Astrocyte (in vitro differentiated cells and primary cell): Measurements from ENCODE around the gene PTPRE. TPM values are rescaled to one million over a fixed set of nuclear protein-coding genes. Genes with fewer than 3 reads are reported as not detected.

Experiments
- DNase-seq: peaks from one replicate; pipeline ENCODE4 v3.0.0-alpha.2; 2010; ENCODE audit warnings: low read depth
- FAIRE-seq: peaks from 2 replicates; lab custom pipeline; 2011; peaks lifted over from hg19 to GRCh38; lab: Jason Lieb, UNC
- H2AFZ ChIP-seq: 2 replicates; pipeline ENCODE4 v1.6.0; 2012; ENCODE audit warnings: low read depth, low read length, inconsistent platforms
- H3K27ac ChIP-seq: 2 replicates; pipeline ENCODE4 v1.5.1; 2011; ENCODE audit warnings: low read depth, low read length, inconsistent platforms
- H3K27me3 ChIP-seq: 2 replicates; pipeline ENCODE4 v1.6.0; 2011; ENCODE audit warnings: low read length, inconsistent platforms; ENCODE audit not compliant: insufficient read depth
- H3K36me3 ChIP-seq: 2 replicates; pipeline ENCODE4 v1.5.1; 2011; ENCODE audit warnings: low read length, inconsistent platforms; ENCODE audit not compliant: insufficient read depth
- H3K4me1 ChIP-seq: 2 replicates; pipeline ENCODE4 v1.5.1; 2011; ENCODE audit warnings: low read length, inconsistent platforms; ENCODE audit not compliant: insufficient read depth
- H3K4me2 ChIP-seq: 2 replicates; pipeline ENCODE4 v1.6.0; 2012; ENCODE audit warnings: low read length, inconsistent platforms
- H3K4me3 ChIP-seq: 2 replicates; pipeline ENCODE4 v1.5.1; 2011; ENCODE audit warnings: low read depth, mild to moderate bottlenecking, low read length, inconsistent platforms; ENCODE audit not compliant: insufficient read depth
- H3K79me2 ChIP-seq: 2 replicates; pipeline ENCODE4 v1.6.0; 2012; ENCODE audit warnings: mild to moderate bottlenecking, low read length, inconsistent platforms; ENCODE audit not compliant: insufficient read depth
- H3K9ac ChIP-seq: 2 replicates; pipeline ENCODE4 v1.6.0; 2012; ENCODE audit warnings: mild to moderate bottlenecking, low read length, inconsistent platforms
- H3K9me3 ChIP-seq: 2 replicates; pipeline ENCODE4 v1.5.1; 2012; ENCODE audit warnings: low read depth, mild to moderate bottlenecking, low read length, inconsistent platforms; ENCODE audit not compliant: insufficient read depth
- H4K20me1 ChIP-seq: 2 replicates; pipeline ENCODE4 v1.6.0; 2012; ENCODE audit warnings: low read length, inconsistent platforms; ENCODE audit not compliant: insufficient read depth
- H3K27ac Mint-ChIP-seq: one replicate; pipeline ENCODE4 v1.8.0; 2021; ENCODE audit warnings: mild to moderate bottlenecking, mixed read lengths; ENCODE audit not compliant: unreplicated experiment
- H3K27me3 Mint-ChIP-seq: one replicate; pipeline ENCODE4 v1.8.0; 2021; ENCODE audit warnings: low read depth, mixed read lengths; ENCODE audit not compliant: unreplicated experiment
- H3K36me3 Mint-ChIP-seq: one replicate; pipeline ENCODE4 v1.8.0; 2021; ENCODE audit warnings: low read depth, mixed read lengths; ENCODE audit not compliant: unreplicated experiment
- H3K4me1 Mint-ChIP-seq: one replicate; pipeline ENCODE4 v1.8.0; 2021; ENCODE audit warnings: low read depth, mixed read lengths; ENCODE audit not compliant: unreplicated experiment
- H3K4me3 Mint-ChIP-seq: one replicate; pipeline ENCODE4 v1.8.0; 2021; ENCODE audit warnings: mild to moderate bottlenecking, moderate library complexity, mixed read lengths; ENCODE audit not compliant: unreplicated experiment
- H3K9me3 Mint-ChIP-seq: one replicate; pipeline ENCODE4 v1.8.0; 2021; ENCODE audit warnings: mild to moderate bottlenecking, mixed read lengths; ENCODE audit not compliant: unreplicated experiment
- EZH2 ChIP-seq: IDR thresholded peaks from 2 replicates; pipeline ENCODE4 v1.6.1; 2012; ENCODE audit warnings: mild to moderate bottlenecking, low read length, inconsistent platforms; ENCODE audit not compliant: insufficient read depth
- total RNA-seq: library from RNA; stranded (reverse); gene quantifications from 2 replicates; pipeline ENCODE4 v1.2.1, GENCODE V29; 2021
- TF ChIP-seq, protein P1 (sequence below): IDR thresholded peaks from 2 replicates; pipeline ENCODE4 v1.5.1; 2011; ENCODE audit warnings: low read depth, mild to moderate bottlenecking, inconsistent platforms, low read length, moderate library complexity; ENCODE audit not compliant: insufficient read depth

The PTPRE gene
- total RNA-seq, 1 donor from 2014 or later = 14.1 TPM

DNA sequence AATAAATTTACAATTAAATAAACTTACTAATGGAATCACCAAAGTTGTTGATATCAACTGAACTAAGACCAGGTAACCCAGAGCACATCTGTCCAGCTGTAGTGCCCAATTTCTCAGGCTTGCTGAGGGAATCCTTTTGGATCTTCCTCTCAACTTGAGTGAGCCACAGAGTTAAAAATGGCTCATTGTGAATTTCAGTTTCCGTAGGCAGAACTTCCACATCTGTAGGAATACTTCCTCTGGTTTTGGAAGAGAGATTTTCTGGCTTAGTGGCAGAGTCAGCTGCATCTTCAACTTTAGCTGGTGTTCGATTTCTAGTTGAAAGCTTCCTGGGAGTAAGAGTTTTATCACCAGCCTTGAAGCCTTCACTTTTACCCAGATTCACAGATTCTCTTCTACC lies 208.0 kb downstream of the PTPRE start:
- no peak overlapping the region for H3K27ac Mint-ChIP-seq
- no peaks in the 10 kb centered on the region for H3K36me3 Mint-ChIP-seq
- H3K4me3 Mint-ChIP-seq = no peak overlapping the region
- Histone ChIP-seq H3K9me3 (no peaks in the 10 kb centered on the region), H3K36me3 (peaks cover 54% of the 10 kb centered on the region), H3K4me2 (no peak overlapping the region), H2AFZ (no peak overlapping the region), H3K79me2 (peaks cover 40% of the 10 kb centered on the region), H4K20me1 (peaks cover 5% of the 10 kb centered on the region), H3K9ac (no peak overlapping the region), H3K27me3 (no peaks in the 10 kb centered on the region), H3K4me1 (no peaks in the 10 kb centered on the region), H3K4me3 (no peak overlapping the region), H3K27ac (no peak overlapping the region)
- no peaks in the 10 kb centered on the region for H3K27me3 Mint-ChIP-seq
- H3K9me3 Mint-ChIP-seq = no peaks in the 10 kb centered on the region
- DNase-seq (no peak), FAIRE-seq (no peak)
- no peak for TF ChIP-seq EZH2
- TF ChIP-seq, protein P1, sequence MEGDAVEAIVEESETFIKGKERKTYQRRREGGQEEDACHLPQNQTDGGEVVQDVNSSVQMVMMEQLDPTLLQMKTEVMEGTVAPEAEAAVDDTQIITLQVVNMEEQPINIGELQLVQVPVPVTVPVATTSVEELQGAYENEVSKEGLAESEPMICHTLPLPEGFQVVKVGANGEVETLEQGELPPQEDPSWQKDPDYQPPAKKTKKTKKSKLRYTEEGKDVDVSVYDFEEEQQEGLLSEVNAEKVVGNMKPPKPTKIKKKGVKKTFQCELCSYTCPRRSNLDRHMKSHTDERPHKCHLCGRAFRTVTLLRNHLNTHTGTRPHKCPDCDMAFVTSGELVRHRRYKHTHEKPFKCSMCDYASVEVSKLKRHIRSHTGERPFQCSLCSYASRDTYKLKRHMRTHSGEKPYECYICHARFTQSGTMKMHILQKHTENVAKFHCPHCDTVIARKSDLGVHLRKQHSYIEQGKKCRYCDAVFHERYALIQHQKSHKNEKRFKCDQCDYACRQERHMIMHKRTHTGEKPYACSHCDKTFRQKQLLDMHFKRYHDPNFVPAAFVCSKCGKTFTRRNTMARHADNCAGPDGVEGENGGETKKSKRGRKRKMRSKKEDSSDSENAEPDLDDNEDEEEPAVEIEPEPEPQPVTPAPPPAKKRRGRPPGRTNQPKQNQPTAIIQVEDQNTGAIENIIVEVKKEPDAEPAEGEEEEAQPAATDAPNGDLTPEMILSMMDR = no peak
- H3K4me1 Mint-ChIP-seq = no peaks in the 10 kb centered on the region

- H3K4me2 ChIP-seq = no peak overlapping the region
- Mint-ChIP-seq H3K9me3 (no peaks in the 10 kb centered on the region), H3K27me3 (no peaks in the 10 kb centered on the region), H3K4me3 (no peak overlapping the region), H3K4me1 (no peaks in the 10 kb centered on the region), H3K27ac (peak overlapping the region; percentile 44), H3K36me3 (no peaks in the 10 kb centered on the region)
- H3K4me3 ChIP-seq = no peak overlapping the region
- TF ChIP-seq, protein P1 = no peak
- no peak for TF ChIP-seq EZH2
- H3K9ac ChIP-seq = no peak overlapping the region
- H3K27me3 ChIP-seq = no peaks in the 10 kb centered on the region
- H2AFZ ChIP-seq = no peak overlapping the region
- H3K36me3 ChIP-seq = peaks cover 50% of the 10 kb centered on the region
- H3K27ac ChIP-seq = no peak overlapping the region
- no peaks in the 10 kb centered on the region for H3K9me3 ChIP-seq
- peaks cover 5% of the 10 kb centered on the region for H4K20me1 ChIP-seq
- no peak for DNase-seq
- no peaks in the 10 kb centered on the region for H3K4me1 ChIP-seq
- peaks cover 44% of the 10 kb centered on the region for H3K79me2 ChIP-seq
- no peak for FAIRE-seq
Observed at GRCh38 chr10:128115356-128115755, 208.5 kb downstream of the PTPRE start.

- no peaks in the 10 kb centered on the region for H3K4me1 Mint-ChIP-seq
- H3K4me3 Mint-ChIP-seq = no peak overlapping the region
- H3K9me3 ChIP-seq = no peaks in the 10 kb centered on the region
- DNase-seq (no peak), FAIRE-seq (no peak)
- no peaks in the 10 kb centered on the region for H3K36me3 Mint-ChIP-seq
- no peak overlapping the region for H2AFZ ChIP-seq
- H3K36me3 ChIP-seq = peaks cover 41% of the 10 kb centered on the region
- no peak overlapping the region for H3K27ac Mint-ChIP-seq
- H3K4me3 ChIP-seq = no peak overlapping the region
- no peaks in the 10 kb centered on the region for H3K9me3 Mint-ChIP-seq
- TF ChIP-seq, protein P1 = no peak
- TF ChIP-seq EZH2 = no peak
- H3K9ac ChIP-seq = no peak overlapping the region
- no peaks in the 10 kb centered on the region for H3K4me1 ChIP-seq
- no peak overlapping the region for H3K4me2 ChIP-seq
- no peak overlapping the region for H3K27ac ChIP-seq
- H3K27me3 ChIP-seq = no peaks in the 10 kb centered on the region
- H3K79me2 ChIP-seq = peaks cover 52% of the 10 kb centered on the region
- peaks cover 5% of the 10 kb centered on the region for H4K20me1 ChIP-seq
- no peaks in the 10 kb centered on the region for H3K27me3 Mint-ChIP-seq
Observed at GRCh38 chr10:128116187-128116586, 209.3 kb downstream of the PTPRE start.
